ENCODE results near the gene STYXL1.
A peak's percentile ranks its signal among the peaks of the same experiment; 100 is the strongest.

STYXL1 gene

DNA sequence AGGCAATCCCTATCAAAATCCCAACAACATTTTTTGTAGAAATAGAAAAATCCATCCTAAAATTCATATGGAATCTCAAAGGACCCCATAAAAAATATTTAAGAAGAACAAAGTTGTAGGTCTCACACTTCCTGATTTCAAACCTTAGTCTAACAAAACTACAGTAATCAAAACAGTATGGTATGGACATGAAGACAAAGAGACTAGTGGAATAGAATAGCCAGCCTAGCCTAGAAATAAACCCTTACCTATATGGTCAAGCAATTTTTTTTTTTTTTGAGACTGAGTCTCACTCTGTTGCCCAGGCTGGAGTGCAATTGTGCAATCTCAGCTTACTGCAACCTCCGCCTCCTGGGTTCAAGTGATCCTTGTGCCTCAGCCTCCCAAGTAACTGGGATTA, 49.8 kb downstream of the STYXL1 start:
- H3K4me3 ChIP-seq (replicated peaks; ENCODE audit: low read depth, low read length): no peak overlapping the region
- TF ChIP-seq, protein P1, sequence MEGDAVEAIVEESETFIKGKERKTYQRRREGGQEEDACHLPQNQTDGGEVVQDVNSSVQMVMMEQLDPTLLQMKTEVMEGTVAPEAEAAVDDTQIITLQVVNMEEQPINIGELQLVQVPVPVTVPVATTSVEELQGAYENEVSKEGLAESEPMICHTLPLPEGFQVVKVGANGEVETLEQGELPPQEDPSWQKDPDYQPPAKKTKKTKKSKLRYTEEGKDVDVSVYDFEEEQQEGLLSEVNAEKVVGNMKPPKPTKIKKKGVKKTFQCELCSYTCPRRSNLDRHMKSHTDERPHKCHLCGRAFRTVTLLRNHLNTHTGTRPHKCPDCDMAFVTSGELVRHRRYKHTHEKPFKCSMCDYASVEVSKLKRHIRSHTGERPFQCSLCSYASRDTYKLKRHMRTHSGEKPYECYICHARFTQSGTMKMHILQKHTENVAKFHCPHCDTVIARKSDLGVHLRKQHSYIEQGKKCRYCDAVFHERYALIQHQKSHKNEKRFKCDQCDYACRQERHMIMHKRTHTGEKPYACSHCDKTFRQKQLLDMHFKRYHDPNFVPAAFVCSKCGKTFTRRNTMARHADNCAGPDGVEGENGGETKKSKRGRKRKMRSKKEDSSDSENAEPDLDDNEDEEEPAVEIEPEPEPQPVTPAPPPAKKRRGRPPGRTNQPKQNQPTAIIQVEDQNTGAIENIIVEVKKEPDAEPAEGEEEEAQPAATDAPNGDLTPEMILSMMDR (IDR thresholded peaks at IDR 0.05; ENCODE audit: low read length, missing control alignments): no peak
- no peak for DNase-seq (ENCODE audit: low read depth)

DNA sequence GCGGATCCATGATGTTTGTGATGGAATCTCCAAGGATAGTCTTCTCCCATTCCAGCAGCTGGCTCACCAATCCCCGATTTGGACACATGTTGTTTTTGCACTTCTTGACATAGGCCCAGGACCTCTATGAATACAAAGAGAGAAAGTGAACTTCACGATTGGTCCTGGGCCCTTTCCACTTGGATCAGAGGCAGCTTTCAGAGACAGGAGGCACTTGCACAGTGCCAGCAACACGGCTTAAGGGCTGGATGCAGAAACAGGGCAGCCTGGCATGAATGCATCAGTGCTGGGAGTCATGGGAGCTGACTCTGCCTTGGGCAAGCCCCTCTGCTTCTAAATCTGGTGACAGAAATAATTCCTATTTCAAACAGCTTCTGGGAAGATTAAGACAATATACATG, 51.3 kb downstream of the STYXL1 start:
- TF ChIP-seq, protein P1 (IDR thresholded peaks at IDR 0.05; ENCODE audit: low read length, missing control alignments): no peak
- H3K4me3 ChIP-seq (replicated peaks; ENCODE audit: low read depth, low read length): no peak overlapping the region
- no peak for DNase-seq (ENCODE audit: low read depth)

DNA sequence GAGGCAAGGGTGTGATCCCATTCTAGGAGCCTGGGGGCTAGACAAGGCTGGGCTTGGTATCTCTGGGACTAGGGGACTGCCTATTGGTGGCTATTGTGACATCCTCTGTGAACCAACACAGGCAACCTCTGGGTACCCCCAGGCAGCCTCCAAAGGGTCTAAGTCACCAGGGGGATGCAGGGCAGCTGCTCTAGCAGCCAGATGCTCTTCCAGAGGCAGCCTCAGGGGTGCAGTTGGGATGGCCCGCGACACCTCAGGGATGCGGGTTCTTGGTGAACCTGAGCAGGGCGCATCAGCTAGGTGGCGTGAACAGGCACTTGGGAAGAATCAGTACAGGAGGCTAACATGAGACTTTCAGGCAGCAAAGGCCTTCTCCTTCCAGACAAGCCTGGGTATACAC, 51.8 kb downstream of the STYXL1 start:
- TF ChIP-seq, protein P1 (IDR thresholded peaks at IDR 0.05; ENCODE audit: low read length, missing control alignments): no peak
- no peak overlapping the region for H3K4me3 ChIP-seq (replicated peaks; ENCODE audit: low read depth, low read length)
- no peak for DNase-seq (ENCODE audit: low read depth)

DNA sequence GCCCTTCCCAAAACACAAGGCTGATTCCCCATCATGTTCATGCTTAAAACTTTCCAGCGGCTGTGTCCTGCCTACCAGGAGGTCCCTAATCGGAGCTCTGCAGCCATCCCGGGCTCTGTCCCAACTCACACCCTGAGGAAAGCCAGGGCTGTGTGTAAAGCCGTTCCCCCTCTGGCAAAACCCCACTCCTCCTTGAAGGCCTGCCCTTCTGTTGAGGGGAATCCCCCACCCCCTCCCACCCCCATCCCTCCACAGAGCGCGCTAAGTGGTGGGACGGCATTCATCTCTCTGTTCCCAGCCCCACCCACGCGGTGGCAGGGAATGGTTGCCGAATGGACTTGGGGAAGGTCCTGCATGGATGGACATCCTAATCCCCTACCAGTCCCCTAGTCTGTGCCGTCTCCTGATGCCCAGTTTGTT, 52.7 kb downstream of the STYXL1 start:
- DNase-seq (ENCODE audit: low read depth): no peak
- TF ChIP-seq, protein P1 (IDR thresholded peaks at IDR 0.05; ENCODE audit: low read length, missing control alignments): no peak
- peak overlapping the region; percentile 46 for H3K4me3 ChIP-seq (replicated peaks; ENCODE audit: low read depth, low read length)

DNA sequence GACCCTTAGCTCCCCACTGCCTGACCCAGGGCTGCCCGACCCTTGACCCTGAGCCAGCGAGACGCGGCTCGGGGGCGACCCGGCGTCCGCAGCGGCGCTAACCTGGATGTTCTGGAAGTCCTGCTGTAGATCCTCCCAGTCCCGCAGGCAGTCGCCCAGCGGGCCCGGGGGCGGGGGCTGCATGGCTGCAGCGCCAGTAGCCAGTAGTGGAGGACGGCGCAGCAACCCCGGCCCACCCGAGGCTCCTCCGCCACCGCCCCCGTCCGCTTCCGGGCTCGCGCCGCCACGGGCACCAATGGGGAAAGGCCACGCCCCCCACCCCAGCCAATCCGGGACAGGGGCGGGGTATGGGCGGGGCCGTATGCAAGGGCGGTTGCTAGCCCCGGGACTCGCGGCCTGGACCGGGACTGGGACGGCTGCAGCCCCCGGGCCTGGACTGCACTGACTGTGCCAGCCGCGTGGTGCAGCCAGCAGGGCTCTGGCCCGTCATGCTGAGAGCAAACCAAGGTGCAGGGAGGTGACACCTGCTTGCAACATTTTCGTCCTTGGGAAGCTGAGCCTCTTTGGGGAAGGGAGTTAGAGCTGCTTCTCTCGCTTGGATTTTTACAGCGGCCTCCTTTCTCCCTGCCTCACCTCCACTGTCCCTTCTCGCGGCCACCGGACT, 53.3 kb downstream of the STYXL1 start, which contains the start of gene TMEM120A:
TMEM120A (minus strand) TSS at position 208 of the 664 bp plus-strand sequence; CDS start at position 183, 25 bp downstream.
- H3K4me3 ChIP-seq (replicated peaks; ENCODE audit: low read depth, low read length): peak within 1 kb of the TSS; percentile 75
- TF ChIP-seq, protein P1 (IDR thresholded peaks at IDR 0.05; ENCODE audit: low read length, missing control alignments): no peak
- peak; percentile 94 for DNase-seq (ENCODE audit: low read depth)

DNA sequence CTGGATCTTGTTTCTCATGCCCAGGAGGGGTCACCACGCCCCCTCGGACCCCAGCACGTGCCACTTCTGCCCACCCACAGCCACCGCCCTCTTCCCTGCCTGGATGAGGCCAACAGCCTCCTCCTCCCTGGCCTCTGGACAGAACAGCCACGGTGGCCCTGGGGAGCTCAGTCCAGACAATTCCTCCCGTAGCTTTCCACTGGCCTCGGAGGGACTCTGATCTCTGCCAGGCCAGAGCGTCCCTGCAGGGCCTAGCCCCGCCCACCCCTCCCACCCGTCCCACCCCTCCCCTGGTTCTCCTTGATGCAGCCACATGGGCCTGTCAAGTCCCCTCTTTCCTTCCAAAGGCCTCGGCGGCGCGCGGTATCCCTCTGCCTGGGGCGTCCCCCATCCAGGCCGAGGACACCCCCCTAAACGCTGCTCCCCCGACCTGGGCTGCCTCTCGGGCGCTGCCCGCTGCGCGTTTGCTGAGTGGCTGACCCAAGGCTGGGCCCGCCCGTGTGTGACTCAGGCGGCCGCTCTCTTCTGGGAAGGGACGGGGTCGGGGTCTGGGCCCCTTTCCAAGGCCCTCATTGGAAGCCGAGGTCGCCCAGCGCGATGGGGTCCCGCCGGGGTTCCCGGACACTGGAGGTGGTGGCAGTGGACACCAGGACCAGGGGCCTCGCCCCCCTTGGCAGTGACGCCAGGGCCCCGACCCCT, 54.0 kb downstream of the STYXL1 start:
- DNase-seq (ENCODE audit: low read depth): peak; percentile 68
- peak overlapping the region; percentile 75 for H3K4me3 ChIP-seq (replicated peaks; ENCODE audit: low read depth, low read length)
- TF ChIP-seq, protein P1 (IDR thresholded peaks at IDR 0.05; ENCODE audit: low read length, missing control alignments): no peak
